SK-N-SH (cell line): ENCODE results near the gene MRPL40. TPM values are rescaled to one million over a fixed set of nuclear protein-coding genes. Genes with fewer than 3 reads are reported as not detected.

ENCODE experiments used
- CTCF ChIA-PET: fragments of 300-600, 350-600 bp; formaldehyde crosslinking; extraction: SDS; loops from one replicate; lab custom pipeline; 2021; lab: Yijun Ruan, JAX
- POLR2A ChIA-PET: fragments of 350-600 bp; sonication (Branson Sonifier 250); formaldehyde crosslinking; extraction: SDS; loops from one replicate; lab custom pipeline; 2020; ENCODE audit warnings: antibody characterized with exemption, inconsistent platforms; lab: Yijun Ruan, JAX
- DNase-seq: peaks from one replicate; pipeline ENCODE4 v3.0.0; 2012
- H2AFZ ChIP-seq: fragments of 200-600 bp; sonication (generic); 2 replicates; pipeline ENCODE4 v1.8.1; 2016; ENCODE audit warnings: antibody characterized with exemption, mild to moderate bottlenecking, low read depth
- H3F3A ChIP-seq: fragments of 200-600 bp; sonication (generic); replicated peaks from 2 replicates; pipeline ENCODE3; 2016; ENCODE audit warnings: antibody characterized with exemption, mild to moderate bottlenecking; ENCODE audit not compliant: insufficient read depth
- H3K27ac ChIP-seq, 2 experiments: fragments of 200-500 bp in 1 of 2; fragments of 200-600 bp in 1 of 2; sonication (Bioruptor generic) in 1 of 2; sonication (generic), shearing (Covaris generic) in 1 of 2; 2 replicates each; pipeline versions ENCODE4 v1.5.1 to v1.6.1; 2014 to 2016; ENCODE audit warnings: low read depth in 2 of 2, inconsistent platforms in 1 of 2, low read length in 1 of 2, mild to moderate bottlenecking in 1 of 2, mixed read lengths in 1 of 2
- H3K27me3 ChIP-seq: fragments of 200-600 bp; sonication (generic), shearing (Covaris generic); 2 replicates; pipeline ENCODE4 v1.6.1; 2016; ENCODE audit warnings: mixed run types; ENCODE audit not compliant: insufficient read depth
- H3K36me3 ChIP-seq, 2 experiments: fragments of 200-500 bp in 1 of 2; fragments of 200-600 bp in 1 of 2; sonication (Bioruptor generic) in 1 of 2; sonication (generic) in 1 of 2; replicated peaks in 1 of 2; 2 replicates each; pipeline versions ENCODE3 to v1.5.1; 2014 to 2016; ENCODE audit warnings: low read length in 1 of 2, mild to moderate bottlenecking in 1 of 2; ENCODE audit not compliant: insufficient read depth in 2 of 2, control insufficient read depth in 1 of 2
- H3K4me1 ChIP-seq, 2 experiments: fragments of 200-500 bp in 1 of 2; fragments of 200-600 bp in 1 of 2; sonication (Bioruptor generic) in 1 of 2; sonication (generic), shearing (Covaris generic) in 1 of 2; 2 replicates each; pipeline versions ENCODE4 v1.5.1 to v1.6.1; 2014 to 2016; ENCODE audit warnings: low read depth in 1 of 2, low read length in 1 of 2, mixed run types in 1 of 2; ENCODE audit not compliant: insufficient read depth in 2 of 2, control insufficient read depth in 1 of 2
- H3K4me2 ChIP-seq: fragments of 200-600 bp; sonication (generic), shearing (Covaris generic); 2 replicates; pipeline ENCODE4 v1.6.1; 2017; ENCODE audit warnings: mixed run types
- H3K4me3 ChIP-seq, 2 experiments: fragments of 200-500 bp in 1 of 2; fragments of 200-600 bp in 1 of 2; sonication (Bioruptor generic) in 1 of 2; sonication (generic), shearing (Covaris generic) in 1 of 2; 2 replicates each; pipeline versions ENCODE4 v1.5.1 to v1.8.1; 2014 to 2016; ENCODE audit warnings: low read depth in 2 of 2, inconsistent platforms in 1 of 2, low read length in 1 of 2, mild to moderate bottlenecking in 1 of 2, mixed read lengths in 1 of 2, moderate library complexity in 1 of 2
- H3K79me2 ChIP-seq: fragments of 200-600 bp; sonication (generic); 2 replicates; pipeline ENCODE4 v1.8.1; 2017; ENCODE audit warnings: mild to moderate bottlenecking; ENCODE audit not compliant: insufficient read depth
- H3K9ac ChIP-seq: fragments of 200-600 bp; sonication (generic); 2 replicates; pipeline ENCODE4 v1.6.1; 2017; ENCODE audit warnings: mixed run types
- H3K9me2 ChIP-seq: fragments of 200-600 bp; sonication (generic); 2 replicates; pipeline ENCODE4 v1.6.1; 2017; ENCODE audit warnings: mixed run types
- H3K9me3 ChIP-seq: fragments of 200-600 bp; sonication (generic); 2 replicates; pipeline ENCODE4 v1.6.1; 2017; ENCODE audit warnings: mixed run types, mild to moderate bottlenecking, moderate library complexity
- H4K20me1 ChIP-seq: fragments of 200-600 bp; sonication (generic); 2 replicates; pipeline ENCODE4 v1.6.1; 2017; ENCODE audit warnings: mild to moderate bottlenecking, mixed run types; ENCODE audit not compliant: insufficient read depth
- CHD2 ChIP-seq: fragments of 150-350 bp; IDR thresholded peaks from 2 replicates; pipeline ENCODE4 v1.6.1; 2018; ENCODE audit warnings: low read length; ENCODE audit not compliant: partially characterized antibody
- CTCF ChIP-seq: fragments of 200-600 bp; sonication (generic); IDR thresholded peaks from 2 replicates; pipeline ENCODE4 v1.6.1; 2017; ENCODE audit warnings: antibody characterized with exemption, mild to moderate bottlenecking, moderate library complexity
- EZH2phosphoT487 ChIP-seq: fragments of 200-600 bp; sonication (generic); IDR thresholded peaks from 2 replicates; pipeline ENCODE4 v1.6.1; 2017; ENCODE audit warnings: low read depth, mixed run types, mild to moderate bottlenecking, antibody characterized with exemption, moderate library complexity, borderline replicate concordance
- FOSL2 ChIP-seq: IDR thresholded peaks from 2 replicates; pipeline ENCODE4 v1.4.0; 2012; ENCODE audit warnings: low read depth, mild to moderate bottlenecking, moderate library complexity, borderline replicate concordance
- FOXJ3 ChIP-seq: sonication (generic); formaldehyde crosslinking; IDR thresholded peaks from 2 replicates; pipeline ENCODE4 v1.5.1; 2020; ENCODE audit warnings: mild to moderate bottlenecking, missing genetic modification reagents
- GATA2 ChIP-seq: sonication (generic); formaldehyde crosslinking; IDR thresholded peaks from 2 replicates; pipeline ENCODE4 v1.5.0; 2020; ENCODE audit warnings: mild to moderate bottlenecking, missing genetic modification reagents
- IRF3 ChIP-seq: fragments of 150-350 bp; IDR thresholded peaks from 2 replicates; pipeline ENCODE4 v1.6.1; 2016; ENCODE audit warnings: mild to moderate bottlenecking, low read depth, low read length
- MAX ChIP-seq: IDR thresholded peaks from 2 replicates; pipeline ENCODE4 v1.4.0; 2012; ENCODE audit warnings: low read depth
- MEF2A ChIP-seq: IDR thresholded peaks from 2 replicates; pipeline ENCODE4 v1.4.0; 2012; ENCODE audit warnings: low read depth, borderline replicate concordance
- MXI1 ChIP-seq: IDR thresholded peaks from 2 replicates; pipeline ENCODE4 v1.6.1; 2012; ENCODE audit warnings: mild to moderate bottlenecking, low read depth, low read length, improper control_type of control experiment
- NFIC ChIP-seq: IDR thresholded peaks from 2 replicates; pipeline ENCODE4 v1.4.0; 2012; ENCODE audit warnings: borderline replicate concordance
- RAD21 ChIP-seq: IDR thresholded peaks from 2 replicates; pipeline ENCODE4 v1.6.1; 2012; ENCODE audit warnings: mild to moderate bottlenecking, low read length
- RCOR1 ChIP-seq: fragments of 150-350 bp; IDR thresholded peaks from 2 replicates; pipeline ENCODE4 v1.6.1; 2017; ENCODE audit warnings: antibody characterized with exemption, low read length
- TCF12 ChIP-seq: IDR thresholded peaks from 2 replicates; pipeline ENCODE4 v1.4.0; 2012
- TEAD4 ChIP-seq: IDR thresholded peaks from 2 replicates; pipeline ENCODE4 v1.4.0; 2012; ENCODE audit warnings: mild to moderate bottlenecking, borderline replicate concordance; ENCODE audit not compliant: insufficient read depth
- USF1 ChIP-seq: IDR thresholded peaks from 2 replicates; pipeline ENCODE4 v1.4.0; 2012; ENCODE audit warnings: low read depth, borderline replicate concordance
- WGBS: methylation state at CpG from one replicate; pipeline ENCODE4 v1.1.6; 2017; ENCODE audit warnings: low lambda C conversion rate; 5-methylcytosine and 5-hydroxymethylcytosine counted together
- polyA plus RNA-seq, 3 experiments: library from polyadenylated mRNA; depleted of rRNA; stranded (reverse); fragments of >200 nt; gene quantifications; 2 replicates each; pipeline ENCODE4 v1.2.3, GENCODE V29; 2012

Gene MRPL40
- polyA plus RNA-seq, 1 of the 3 experiments (the other 2 are of a cell fraction): 34.9 TPM

GRCh38 chr22:19453718-19454117 is 21.4 kb downstream of the MRPL40 start (continued):
- TF ChIP-seq IRF3 (no peak), TCF12 (no peak), NFIC (no peak)

GRCh38 chr22:19454156-19454555 is 21.8 kb downstream of the MRPL40 start:
- WGBS: 82% methylated on average over 6 of the region's 6 CpGs
- no peaks in the 10 kb centered on the region for H4K20me1 ChIP-seq
- no peak overlapping the region for H3K4me3 ChIP-seq
- TF ChIP-seq MAX (no peak), MXI1 (no peak), EZH2phosphoT487 (no peak), TCF12 (no peak), MEF2A (no peak), FOSL2 (no peak), RAD21 (no peak), TEAD4 (no peak), RCOR1 (no peak), CHD2 (no peak), USF1 (no peak), NFIC (no peak), FOXJ3 (no peak), GATA2 (CRISPR knock-in tag) (no peak), CTCF (no peak)
- no peak overlapping the region for H3K27ac ChIP-seq
- no peak overlapping the region for H3K4me2 ChIP-seq
- H3K4me1 ChIP-seq: no peaks in the 10 kb centered on the region; a peak in 1 of 4 replicates
- no peak overlapping the region for H3K9ac ChIP-seq
- H2AFZ ChIP-seq: no peak overlapping the region
- peaks cover 61 to 82% of the 10 kb centered on the region in 2 experiments for H3K36me3 ChIP-seq
- no peaks in the 10 kb centered on the region for H3K9me3 ChIP-seq
- H3K9me2 ChIP-seq: no peaks in the 10 kb centered on the region
- CTCF ChIA-PET: no interaction called here
- POLR2A ChIA-PET: no interaction called here
- DNase-seq: no peak
- no peaks in the 10 kb centered on the region for H3K79me2 ChIP-seq
- no peaks in the 10 kb centered on the region for H3K27me3 ChIP-seq
- peaks cover 9% of the 10 kb centered on the region for H3F3A ChIP-seq
